ENCODE results near the gene RSU1.
"Not testable (repeated sequence)": the region's sequence is repeated elsewhere in the genome, so short reads cannot be mapped to it uniquely, and the experiment has no call there.

RSU1 gene

GRCh38 chr10:16843252-16843870, 26.1 kb upstream of the RSU1 start:
- Mint-ChIP-seq H3K4me1 (no peaks in the 10 kb centered on the region), H3K36me3 (no peaks in the 10 kb centered on the region), H3K9me3 (no peaks in the 10 kb centered on the region), H3K4me3 (no peak overlapping the region), H3K27me3 (peaks cover 3% of the 10 kb centered on the region), H3K27ac (no peak overlapping the region)
- ATAC-seq (ENCODE audit: low read depth) (peak; percentile 43), DNase-seq (ENCODE audit: low spot score in 2 of 2) (peak in 1 of 2 donors; percentile 59)

- DNase-seq (ENCODE audit: low spot score in 2 of 2) (no peak), ATAC-seq (ENCODE audit: low read depth) (peak; percentile 47)
- no peaks in the 10 kb centered on the region for H3K4me1 Mint-ChIP-seq
- H3K27ac Mint-ChIP-seq, result no peak overlapping the region
- peaks cover 3% of the 10 kb centered on the region for H3K27me3 Mint-ChIP-seq
- H3K36me3 Mint-ChIP-seq, result no peaks in the 10 kb centered on the region
- H3K9me3 Mint-ChIP-seq, result no peaks in the 10 kb centered on the region
- peak overlapping the region; percentile 18 for H3K4me3 Mint-ChIP-seq
Measured at GRCh38 chr10:16835228-16835627, 18.0 kb upstream of the RSU1 start.

- no peak overlapping the region for H3K27ac Mint-ChIP-seq
- no peak for DNase-seq (ENCODE audit: low spot score in 2 of 2)
- H3K27me3 Mint-ChIP-seq, result peaks cover 1% of the 10 kb centered on the region
- no peaks in the 10 kb centered on the region for H3K36me3 Mint-ChIP-seq
- no peak overlapping the region for H3K4me3 Mint-ChIP-seq
- no peaks in the 10 kb centered on the region for H3K9me3 Mint-ChIP-seq
- ATAC-seq (ENCODE audit: low read depth), result no peak
- no peaks in the 10 kb centered on the region for H3K4me1 Mint-ChIP-seq
Measured at GRCh38 chr10:16832351-16833080, 15.3 kb upstream of the RSU1 start.

DNA sequence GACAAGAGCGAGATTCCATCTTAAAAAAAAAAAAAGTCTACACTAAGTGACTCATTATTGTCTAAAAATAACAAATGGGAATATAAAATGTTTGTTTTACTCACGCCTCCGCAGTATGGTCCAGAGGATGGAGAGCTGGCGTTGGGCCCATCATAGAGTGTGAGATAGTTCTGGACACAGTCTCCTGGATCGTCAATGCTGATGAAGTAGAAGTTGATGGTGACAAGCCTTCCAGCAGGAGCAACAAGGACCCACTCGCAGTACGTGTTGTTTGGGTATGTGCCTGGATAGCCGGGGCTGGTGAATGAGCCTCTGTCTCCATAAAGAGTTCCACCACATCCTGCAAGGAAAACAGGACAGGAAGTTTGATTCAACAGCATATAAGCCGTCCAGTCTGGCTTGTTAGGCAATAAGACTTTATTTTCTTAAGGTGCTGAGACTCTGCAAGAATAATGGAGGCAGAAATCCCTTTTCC, 11.5 kb upstream of the RSU1 start:
- DNase-seq (ENCODE audit: low spot score in 2 of 2), result no peak
- Mint-ChIP-seq H3K36me3 (no peaks in the 10 kb centered on the region), H3K9me3 (no peaks in the 10 kb centered on the region), H3K4me1 (no peaks in the 10 kb centered on the region), H3K4me3 (no peak overlapping the region), H3K27ac (no peak overlapping the region), H3K27me3 (no peaks in the 10 kb centered on the region)
- ATAC-seq (ENCODE audit: low read depth), result no peak

DNA sequence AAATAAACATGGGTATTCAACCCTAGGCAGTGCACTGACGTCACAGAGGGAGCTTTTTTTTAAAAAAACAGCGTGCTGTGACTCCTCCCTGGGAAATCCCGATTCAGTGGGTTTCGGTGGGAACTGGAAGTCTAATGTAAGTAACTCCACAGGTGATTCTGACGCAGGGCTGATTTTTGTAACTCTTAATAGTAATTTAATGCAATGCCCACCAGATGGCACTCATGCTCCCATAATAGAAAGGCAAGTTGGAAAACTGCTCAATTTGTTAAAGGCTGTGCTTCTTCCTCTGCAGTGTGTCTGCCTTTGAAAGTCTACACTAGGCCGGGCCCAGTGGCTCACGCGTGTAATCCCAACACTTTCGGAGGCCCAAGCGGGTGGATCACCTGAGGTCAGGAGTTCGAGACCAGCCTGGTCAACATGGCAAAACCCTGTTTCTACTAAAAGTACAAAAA, 10.9 kb upstream of the RSU1 start:
- peak; percentile 79 for ATAC-seq (ENCODE audit: low read depth)
- peak; percentile 53 to 56 for DNase-seq (ENCODE audit: low spot score in 2 of 2)
- Mint-ChIP-seq H3K9me3 (peaks cover 4% of the 10 kb centered on the region), H3K27ac (no peak overlapping the region), H3K36me3 (peaks cover 3% of the 10 kb centered on the region), H3K4me3 (no peak overlapping the region), H3K27me3 (no peaks in the 10 kb centered on the region), H3K4me1 (no peaks in the 10 kb centered on the region)

- H3K27me3 Mint-ChIP-seq; H3K36me3 Mint-ChIP-seq; DNase-seq (ENCODE audit: low spot score in 2 of 2); ATAC-seq (ENCODE audit: low read depth); H3K27ac Mint-ChIP-seq; H3K4me1 Mint-ChIP-seq; H3K4me3 Mint-ChIP-seq; H3K9me3 Mint-ChIP-seq: not testable (repeated sequence)
Measured at GRCh38 chr10:16827474-16827873, 10.2 kb upstream of the RSU1 start.

GRCh38 chr10:16822726-16823360, 5.6 kb upstream of the RSU1 start:
- Mint-ChIP-seq H3K9me3 (peaks cover 14% of the 10 kb centered on the region), H3K36me3 (peaks cover 11% of the 10 kb centered on the region), H3K27ac (no peak overlapping the region), H3K4me1 (peaks cover 2% of the 10 kb centered on the region), H3K4me3 (no peak overlapping the region), H3K27me3 (no peaks in the 10 kb centered on the region)
- no peak for DNase-seq (ENCODE audit: low spot score in 2 of 2)
- no peak for ATAC-seq (ENCODE audit: low read depth)

GRCh38 chr10:16822027-16822426, 4.8 kb upstream of the RSU1 start:
- Mint-ChIP-seq H3K27me3 (no peaks in the 10 kb centered on the region), H3K27ac (no peak overlapping the region), H3K4me1 (peaks cover 2% of the 10 kb centered on the region), H3K9me3 (peaks cover 14% of the 10 kb centered on the region), H3K4me3 (no peak overlapping the region), H3K36me3 (peaks cover 11% of the 10 kb centered on the region)
- DNase-seq (ENCODE audit: low spot score in 2 of 2) (no peak), ATAC-seq (ENCODE audit: low read depth) (no peak)

- Mint-ChIP-seq H3K27ac (no peak overlapping the region), H3K36me3 (peaks cover 11% of the 10 kb centered on the region), H3K4me3 (no peak overlapping the region), H3K27me3 (no peaks in the 10 kb centered on the region), H3K4me1 (peaks cover 10% of the 10 kb centered on the region), H3K9me3 (peaks cover 14% of the 10 kb centered on the region)
- DNase-seq (ENCODE audit: low spot score in 2 of 2), result no peak
- no peak for ATAC-seq (ENCODE audit: low read depth)
Measured at GRCh38 chr10:16820421-16820820, 3.2 kb upstream of the RSU1 start.

- ATAC-seq (ENCODE audit: low read depth), result no peak
- no peak overlapping the region for H3K4me3 Mint-ChIP-seq
Measured at GRCh38 chr10:16820018-16820417, 2.8 kb upstream of the RSU1 start.

DNA sequence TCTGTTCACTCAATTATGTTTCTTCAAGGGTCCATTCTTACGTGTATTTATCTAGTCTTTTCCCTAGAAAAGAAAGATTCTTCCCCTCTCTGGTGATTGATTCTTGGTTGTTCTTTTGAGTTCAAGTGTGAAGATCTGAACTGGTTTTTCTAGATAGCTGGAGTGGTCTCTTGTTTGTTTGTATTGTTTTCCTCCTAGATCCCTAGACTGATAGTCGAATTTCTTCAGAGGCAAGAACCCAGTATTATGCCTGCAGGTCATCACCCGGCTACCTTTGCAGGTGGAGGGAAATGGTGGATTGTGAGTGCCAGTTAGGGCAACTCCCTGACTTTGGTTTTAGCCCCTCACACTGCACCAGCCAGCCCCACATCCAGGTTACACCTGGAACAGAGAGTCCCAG, 2.2 kb upstream of the RSU1 start:
- Mint-ChIP-seq H3K4me1 (peaks cover 16% of the 10 kb centered on the region), H3K36me3 (peaks cover 15% of the 10 kb centered on the region), H3K27me3 (no peaks in the 10 kb centered on the region), H3K4me3 (no peak overlapping the region), H3K9me3 (peaks cover 14% of the 10 kb centered on the region), H3K27ac (no peak overlapping the region)
- ATAC-seq (ENCODE audit: low read depth), result no peak
- no peak for DNase-seq (ENCODE audit: low spot score in 2 of 2)

More at GRCh38 chr10:16820018-16820417, 2.8 kb upstream of the RSU1 start:
- DNase-seq (ENCODE audit: low spot score in 2 of 2), result no peak
- H3K9me3 Mint-ChIP-seq, result peaks cover 14% of the 10 kb centered on the region
- H3K27ac Mint-ChIP-seq, result no peak overlapping the region
- H3K27me3 Mint-ChIP-seq, result no peaks in the 10 kb centered on the region
- H3K36me3 Mint-ChIP-seq, result peaks cover 15% of the 10 kb centered on the region
- peaks cover 14% of the 10 kb centered on the region for H3K4me1 Mint-ChIP-seq

DNA sequence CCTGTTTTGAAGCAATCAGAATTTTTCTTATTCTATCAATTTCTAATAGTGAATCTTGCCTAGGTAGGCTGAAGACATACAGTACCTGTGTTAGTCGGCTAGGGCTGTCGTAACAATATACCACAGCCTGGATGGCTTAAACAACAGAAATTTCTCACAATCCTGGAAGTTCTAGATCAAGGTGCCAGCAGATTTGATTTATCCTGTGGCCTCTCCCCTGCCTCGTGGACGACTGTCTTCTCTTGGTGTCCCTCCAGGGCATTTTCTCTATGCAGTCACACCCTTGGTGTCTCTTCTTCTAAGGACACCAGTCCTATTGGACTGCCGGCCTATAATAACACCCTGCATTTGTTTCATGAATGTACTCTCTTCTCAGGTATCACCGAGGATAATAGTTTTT, 1.8 kb upstream of the RSU1 start:
- no peak for DNase-seq (ENCODE audit: low spot score in 2 of 2)
- H3K4me3 Mint-ChIP-seq, result no peak overlapping the region
- peaks cover 15% of the 10 kb centered on the region for H3K36me3 Mint-ChIP-seq
- H3K27me3 Mint-ChIP-seq, result no peaks in the 10 kb centered on the region
- H3K27ac Mint-ChIP-seq, result no peak overlapping the region
- H3K4me1 Mint-ChIP-seq, result peaks cover 16% of the 10 kb centered on the region
- no peak for ATAC-seq (ENCODE audit: low read depth)
- peaks cover 14% of the 10 kb centered on the region for H3K9me3 Mint-ChIP-seq

- peaks cover 17% of the 10 kb centered on the region for H3K4me1 Mint-ChIP-seq
- H3K27ac Mint-ChIP-seq, result peak overlapping the region; percentile 56
- no peak for ATAC-seq (ENCODE audit: low read depth)
- peak overlapping the region; percentile 96 for H3K4me3 Mint-ChIP-seq
- DNase-seq (ENCODE audit: low spot score in 2 of 2), result no peak
- peaks cover 11% of the 10 kb centered on the region for H3K36me3 Mint-ChIP-seq
- H3K9me3 Mint-ChIP-seq, result peaks cover 2% of the 10 kb centered on the region
- no peaks in the 10 kb centered on the region for H3K27me3 Mint-ChIP-seq
Measured at GRCh38 chr10:16816830-16817124, 447 bp downstream of the RSU1 start.

GRCh38 chr10:16816171-16816570, 1.1 kb downstream of the RSU1 start:
- DNase-seq (ENCODE audit: low spot score in 2 of 2) (no peak), ATAC-seq (ENCODE audit: low read depth) (no peak)
- Mint-ChIP-seq H3K9me3 (no peaks in the 10 kb centered on the region), H3K4me1 (peaks cover 19% of the 10 kb centered on the region), H3K4me3 (peak overlapping the region; percentile 96), H3K27me3 (no peaks in the 10 kb centered on the region), H3K27ac (no peak overlapping the region), H3K36me3 (peaks cover 14% of the 10 kb centered on the region)
